SK-N-MC (cell line): ENCODE measurements around the gene KCTD1.

ENCODE experiments used
- DNase-seq: peaks from one replicate; pipeline ENCODE4 v3.0.0-alpha.2; 2011; ENCODE audit warnings: low read depth, low spot score
- H3K27ac ChIP-seq: fragments of 200-600 bp; sonication (generic); 2 replicates; pipeline ENCODE4 v1.5.1; 2016; ENCODE audit warnings: mixed run types
- H3K36me3 ChIP-seq: fragments of 200-600 bp; sonication (generic); 2 replicates; pipeline ENCODE4 v1.6.1; 2017; ENCODE audit warnings: antibody characterized with exemption, low read length, mixed read lengths; ENCODE audit not compliant: insufficient read depth
- H3K4me3 ChIP-seq: fragments of 200-600 bp; sonication (generic); 2 replicates; pipeline ENCODE4 v1.5.1; 2016
- H3K9ac ChIP-seq: fragments of 200-600 bp; sonication (generic); 2 replicates; pipeline ENCODE4 v1.8.0; 2017; ENCODE audit warnings: mixed run types, mixed read lengths; ENCODE audit not compliant: insufficient read length
- H3K9me3 ChIP-seq: fragments of 200-600 bp; sonication (generic); 2 replicates; pipeline ENCODE4 v1.6.1; 2017; ENCODE audit warnings: low read depth, mild to moderate bottlenecking, antibody characterized with exemption, low read length, moderate library complexity, mixed read lengths
- EZH2 ChIP-seq: fragments of 200-600 bp; sonication (generic); IDR thresholded peaks from one replicate; pipeline ENCODE4 v1.6.1; 2017; ENCODE audit warnings: antibody characterized with exemption
- FOXP2 ChIP-seq: optimal IDR thresholded peaks from 2 replicates; pipeline ENCODE3; 2011; ENCODE audit warnings: mild to moderate bottlenecking, moderate library complexity; ENCODE audit not compliant: insufficient read depth; ENCODE audit errors: extremely low read length, control extremely low read depth
- POLR2AphosphoS5 ChIP-seq: IDR thresholded peaks from 2 replicates; pipeline ENCODE4 v1.6.1; 2012; ENCODE audit warnings: mild to moderate bottlenecking, low read depth, low read length, borderline replicate concordance

Gene KCTD1

GRCh38 chr18:26497866-26498265 is 50.5 kb downstream of the KCTD1 start:
- H3K27ac ChIP-seq, result no peak overlapping the region
- no peak overlapping the region for H3K4me3 ChIP-seq
- no peak overlapping the region for H3K9ac ChIP-seq
- no peak for TF ChIP-seq EZH2
- TF ChIP-seq FOXP2, result no peak
- TF ChIP-seq POLR2AphosphoS5, result no peak
- H3K9me3 ChIP-seq, result no peaks in the 10 kb centered on the region
- H3K36me3 ChIP-seq, result 0 out of 2 replicates have a peak, but pooled peaks cover 3% of the 10 kb centered on the region
- no peak for DNase-seq

- no peak for DNase-seq
- 0 out of 2 replicates have a peak, but pooled peaks cover 3% of the 10 kb centered on the region for H3K36me3 ChIP-seq
- TF ChIP-seq FOXP2 (no peak), POLR2AphosphoS5 (no peak), EZH2 (no peak)
Observed at GRCh38 chr18:26496528-26496927, 51.8 kb downstream of the KCTD1 start.

GRCh38 chr18:26495287-26495686 is 53.1 kb downstream of the KCTD1 start:
- DNase-seq, result no peak
- H3K9me3 ChIP-seq, result no peaks in the 10 kb centered on the region
- TF ChIP-seq POLR2AphosphoS5, result no peak
- no peak for TF ChIP-seq EZH2
- TF ChIP-seq FOXP2, result no peak
- no peak overlapping the region for H3K27ac ChIP-seq
- H3K4me3 ChIP-seq, result no peak overlapping the region
- H3K36me3 ChIP-seq, result 0 out of 2 replicates have a peak, but pooled peaks cover 3% of the 10 kb centered on the region
- no peak overlapping the region for H3K9ac ChIP-seq

More at GRCh38 chr18:26496528-26496927, 51.8 kb downstream of the KCTD1 start:
- H3K27ac ChIP-seq, result no peak overlapping the region
- no peak overlapping the region for H3K9ac ChIP-seq
- H3K9me3 ChIP-seq, result no peaks in the 10 kb centered on the region
- H3K4me3 ChIP-seq, result no peak overlapping the region

- no peak for DNase-seq
- Histone ChIP-seq H3K9me3 (no peaks in the 10 kb centered on the region), H3K4me3 (no peak overlapping the region), H3K9ac (no peak overlapping the region), H3K36me3 (0 out of 2 replicates have a peak, but pooled peaks cover 3% of the 10 kb centered on the region), H3K27ac (no peak overlapping the region)
- TF ChIP-seq EZH2, result no peak
- TF ChIP-seq POLR2AphosphoS5, result no peak
- TF ChIP-seq FOXP2, result no peak
Observed at GRCh38 chr18:26493021-26493420, 55.3 kb downstream of the KCTD1 start.

- Histone ChIP-seq H3K27ac (no peak overlapping the region), H3K36me3 (0 out of 2 replicates have a peak, but pooled peaks cover 3% of the 10 kb centered on the region), H3K9me3 (no peaks in the 10 kb centered on the region), H3K9ac (no peak overlapping the region), H3K4me3 (no peak overlapping the region)
- DNase-seq, result no peak
- TF ChIP-seq EZH2, result no peak
- TF ChIP-seq POLR2AphosphoS5, result no peak
- TF ChIP-seq FOXP2, result no peak
Observed at GRCh38 chr18:26491194-26491816, 57.0 kb downstream of the KCTD1 start.

- Histone ChIP-seq H3K9me3 (no peaks in the 10 kb centered on the region), H3K9ac (no peak overlapping the region), H3K27ac (no peak overlapping the region), H3K4me3 (no peak overlapping the region), H3K36me3 (no peaks in the 10 kb centered on the region)
- TF ChIP-seq EZH2, result no peak
- no peak for TF ChIP-seq FOXP2
- TF ChIP-seq POLR2AphosphoS5, result no peak
- DNase-seq, result no peak
Observed at GRCh38 chr18:26489881-26490280, 58.5 kb downstream of the KCTD1 start.

- Histone ChIP-seq H3K4me3 (no peak overlapping the region), H3K36me3 (no peaks in the 10 kb centered on the region), H3K9me3 (no peaks in the 10 kb centered on the region), H3K9ac (no peak overlapping the region), H3K27ac (no peak overlapping the region)
- DNase-seq, result no peak
- TF ChIP-seq POLR2AphosphoS5, result no peak
- no peak for TF ChIP-seq EZH2
- no peak for TF ChIP-seq FOXP2
Observed at GRCh38 chr18:26489191-26489590, 59.2 kb downstream of the KCTD1 start.

GRCh38 chr18:26488417-26489009 is 59.8 kb downstream of the KCTD1 start:
- H3K4me3 ChIP-seq, result no peak overlapping the region
- DNase-seq, result no peak
- no peaks in the 10 kb centered on the region for H3K36me3 ChIP-seq
- H3K27ac ChIP-seq, result no peak overlapping the region
- TF ChIP-seq EZH2 (no peak), FOXP2 (no peak), POLR2AphosphoS5 (no peak)
- no peaks in the 10 kb centered on the region for H3K9me3 ChIP-seq
- no peak overlapping the region for H3K9ac ChIP-seq
